GM21723 (cell line): ENCODE measurements around the gene DZIP3.
"Not testable (repeated sequence)": the region's sequence is repeated elsewhere in the genome, so short reads cannot be mapped to it uniquely, and the experiment has no call there.

ENCODE experiments used
- ATAC-seq: cut with Tn5 transposase; IDR thresholded peaks from one replicate; pipeline ENCODE4 v1.9.1; 2021; ENCODE audit warnings: mild to moderate bottlenecking, moderate library complexity; ENCODE audit not compliant: unreplicated experiment

The DZIP3 gene

DNA sequence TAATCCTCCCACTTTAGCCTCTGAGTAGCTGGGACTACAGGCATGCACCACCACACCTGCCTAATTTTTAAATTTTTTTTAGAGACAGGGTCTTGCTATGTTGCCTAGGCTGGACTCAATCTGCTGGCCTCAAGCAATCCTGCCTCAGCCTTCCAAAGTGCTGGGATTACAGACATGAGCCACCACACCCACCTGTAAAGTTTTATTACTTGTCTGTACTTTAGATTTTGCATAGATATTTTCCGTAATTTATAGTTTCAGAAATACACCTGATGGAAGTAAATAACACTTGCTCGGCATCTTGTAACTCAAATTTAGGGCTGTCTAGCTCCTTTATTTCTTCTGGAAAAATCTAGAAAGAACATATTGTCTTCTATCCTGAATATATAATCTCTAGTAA, 5.8 kb downstream of the DZIP3 start:
- no peak for ATAC-seq

DNA sequence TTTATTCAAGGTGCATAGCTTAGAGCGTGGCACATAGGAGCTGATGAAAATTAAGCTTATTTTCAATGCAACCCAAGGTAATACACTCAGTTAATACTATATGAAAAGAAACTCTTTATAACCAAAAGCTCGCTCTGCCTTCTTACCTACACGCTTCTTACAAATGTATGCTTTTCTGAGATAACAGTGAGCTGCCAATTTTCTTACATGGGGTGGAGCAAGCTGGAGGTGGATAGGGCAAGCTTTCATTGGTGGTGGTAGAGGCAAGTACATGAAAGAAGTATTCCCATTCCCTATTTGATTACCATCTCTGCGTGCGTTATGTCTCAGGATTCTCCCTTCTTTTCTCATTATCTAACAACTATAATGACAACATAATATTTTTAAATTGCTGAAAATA, 8.9 kb downstream of the DZIP3 start:
- ATAC-seq: no peak

DNA sequence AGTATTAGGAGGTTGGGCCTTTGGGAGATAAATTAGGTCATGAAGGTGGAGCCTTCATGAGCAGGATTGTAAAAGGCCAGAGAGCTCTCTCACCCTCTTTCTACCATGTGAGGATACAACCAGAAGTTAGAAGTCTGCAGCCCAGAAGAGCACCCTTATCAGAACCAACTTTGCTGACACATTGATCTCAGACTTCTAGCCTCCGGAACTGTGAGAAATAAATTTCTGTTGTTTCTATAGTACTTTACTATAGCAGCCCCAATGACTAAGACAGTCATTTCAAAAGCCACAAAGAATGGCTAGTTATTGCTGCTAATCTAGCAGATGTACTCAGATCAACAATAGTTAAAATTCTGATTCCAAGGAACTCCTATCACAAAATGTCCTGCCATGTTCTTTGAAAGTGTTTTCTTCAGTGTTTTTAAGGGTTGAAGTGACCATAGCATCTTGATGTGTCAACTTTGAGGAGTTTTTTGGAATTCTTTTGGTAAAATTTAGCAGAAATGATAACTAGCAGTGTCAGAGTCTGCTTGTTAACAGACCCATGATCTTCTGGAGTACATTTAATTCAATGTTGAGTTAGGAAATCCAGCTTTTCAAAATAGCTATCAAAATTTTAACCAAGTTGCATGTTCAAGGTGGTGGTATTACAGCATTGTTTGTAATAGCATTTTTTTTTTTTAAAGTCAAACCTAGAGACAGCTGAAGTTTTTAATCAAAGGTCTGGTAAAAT, 10.3 kb downstream of the DZIP3 start:
- ATAC-seq: no peak

DNA sequence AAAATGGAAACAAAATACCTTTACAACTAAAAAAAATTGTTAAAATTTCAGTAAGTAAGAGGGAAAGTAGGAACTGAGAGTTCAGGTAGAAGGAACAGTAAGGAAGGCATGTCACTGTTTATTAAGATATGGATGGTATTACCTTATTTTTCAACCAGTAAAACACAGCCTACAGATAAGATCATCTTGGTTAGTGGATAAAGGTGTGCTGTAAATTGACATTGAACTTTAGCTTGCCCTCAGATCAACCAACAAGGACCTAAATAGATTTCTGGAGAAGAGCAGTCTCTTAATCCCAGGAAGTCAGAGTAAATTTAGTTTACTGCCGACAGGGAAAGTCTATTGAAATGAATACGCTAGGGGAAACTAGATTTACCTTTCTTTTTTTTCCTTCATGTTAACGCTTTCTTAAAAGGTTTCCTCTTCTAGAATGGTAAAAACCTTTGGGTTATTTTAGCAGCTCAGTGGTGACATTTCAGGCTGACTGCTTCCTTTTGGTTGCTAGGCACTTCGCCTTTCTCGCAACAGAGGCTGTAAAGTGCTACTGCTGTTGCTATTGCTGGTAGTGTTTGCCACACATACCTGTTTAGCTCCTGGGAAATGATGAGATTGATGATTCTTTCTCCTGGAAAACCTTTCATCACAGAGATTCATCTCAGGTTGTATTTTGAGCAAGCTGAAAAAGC, 12.9 kb downstream of the DZIP3 start:
- no peak for ATAC-seq

DNA sequence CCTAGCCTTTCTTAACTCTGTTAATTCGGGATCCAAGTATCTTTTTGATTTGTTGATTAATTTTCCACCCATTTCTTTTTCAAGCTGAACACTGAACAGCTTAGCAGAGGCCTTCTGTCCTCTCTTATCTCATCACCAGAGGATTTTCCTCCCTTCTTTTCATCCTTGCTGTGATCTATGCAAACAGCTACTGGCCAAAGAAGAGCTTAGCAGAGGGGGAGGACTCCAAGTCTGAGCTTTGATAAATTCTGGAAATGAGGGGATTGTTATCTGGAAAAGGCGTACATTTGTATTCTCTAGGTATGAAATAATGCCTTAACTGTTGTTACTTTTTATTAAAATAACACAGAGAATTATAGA, 13.4 kb downstream of the DZIP3 start:
- ATAC-seq: no peak

DNA sequence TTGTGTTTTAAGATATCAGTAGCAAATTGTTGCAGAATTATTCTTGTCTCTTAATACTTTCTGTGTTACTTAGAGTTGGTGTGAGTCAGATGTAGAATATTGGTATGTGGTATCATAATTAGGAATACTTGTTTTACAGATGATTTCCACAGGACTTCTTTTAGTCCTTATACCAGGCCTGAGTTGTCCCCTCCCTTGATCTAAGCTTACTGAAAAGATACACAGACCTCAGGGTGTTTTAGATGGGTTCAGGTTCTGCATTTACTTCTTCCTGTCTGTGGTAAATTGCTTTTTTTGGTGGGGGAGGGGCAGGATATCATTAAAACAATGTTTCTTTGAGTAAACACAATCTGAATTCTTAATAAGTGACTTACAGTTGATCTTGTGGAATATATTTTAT, 14.2 kb downstream of the DZIP3 start:
- no peak for ATAC-seq

DNA sequence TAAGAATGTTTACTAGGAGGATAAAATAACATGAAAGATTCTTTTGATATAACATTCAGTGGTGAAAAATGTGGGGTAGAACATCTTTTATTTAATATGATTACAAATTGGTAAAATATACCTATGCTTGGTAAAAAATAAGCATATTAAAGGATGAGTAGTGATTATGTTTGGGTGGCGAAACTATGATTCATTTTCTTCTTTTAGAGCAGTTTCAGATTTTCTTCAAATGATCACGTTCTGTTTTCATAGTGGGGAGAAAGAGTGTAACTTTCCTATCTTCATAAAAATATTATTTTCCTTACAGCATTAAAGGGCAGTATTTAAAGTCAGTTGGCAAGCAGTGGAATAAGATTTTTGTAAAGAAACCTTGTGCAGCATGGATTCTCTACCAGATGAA, 15.5 kb downstream of the DZIP3 start:
- ATAC-seq: no peak

DNA sequence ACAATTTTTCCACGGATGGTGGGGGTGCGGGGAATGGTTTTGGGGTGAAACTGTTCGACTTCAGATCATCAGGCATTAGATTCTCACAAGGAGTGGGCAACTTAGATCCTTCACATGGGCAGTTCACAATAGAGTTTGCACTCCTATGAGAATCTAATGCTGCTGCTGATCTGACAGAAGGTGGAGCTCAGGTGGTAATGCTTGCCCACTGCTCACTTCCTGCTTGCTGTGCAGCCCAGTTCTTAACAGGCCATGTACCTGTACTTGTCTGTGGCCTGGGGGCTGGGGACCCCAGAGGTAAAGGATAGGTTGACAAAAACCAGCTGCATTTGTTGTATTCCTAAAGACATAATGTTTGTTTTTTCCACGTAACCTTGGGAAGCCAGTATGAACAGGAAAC, 16.0 kb downstream of the DZIP3 start:
- ATAC-seq: no peak

DNA sequence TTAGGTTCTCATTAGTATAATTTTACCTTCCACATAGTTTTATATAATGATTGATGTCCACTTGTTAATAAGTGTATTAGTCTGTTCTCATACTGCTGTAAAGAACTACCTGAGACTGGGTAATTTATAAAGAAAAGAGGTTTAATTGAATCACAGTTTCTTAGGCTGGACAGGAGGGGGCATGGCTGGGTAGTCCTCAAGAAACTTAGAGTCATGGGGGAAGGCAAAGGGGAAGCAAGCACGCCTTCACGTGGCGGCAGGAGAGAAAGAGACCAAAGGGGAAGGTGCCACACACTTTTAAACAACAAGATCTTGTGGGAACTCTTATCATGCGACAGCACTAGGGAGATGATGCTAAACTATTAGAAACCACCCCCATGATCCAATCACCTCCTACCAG, 19.2 kb downstream of the DZIP3 start:
- no peak for ATAC-seq

DNA sequence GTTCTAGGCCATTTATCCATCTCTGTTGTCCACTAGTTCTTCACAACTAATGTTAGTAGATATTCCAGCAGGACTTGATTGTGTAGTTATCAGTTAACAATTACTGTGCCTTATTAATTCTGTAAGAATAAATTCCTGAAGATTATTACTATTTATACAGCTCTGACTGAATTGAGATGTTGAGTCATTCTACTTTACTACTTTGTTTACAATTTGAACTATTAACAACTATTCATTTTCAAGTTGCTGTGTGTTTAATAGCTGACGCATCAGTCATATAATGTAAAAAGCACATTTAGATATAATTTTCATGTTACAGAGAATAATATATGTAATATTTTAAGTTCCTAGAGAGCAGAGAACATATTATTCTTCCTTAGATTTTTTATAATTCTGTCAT, 21.1 kb downstream of the DZIP3 start:
- ATAC-seq: no peak

DNA sequence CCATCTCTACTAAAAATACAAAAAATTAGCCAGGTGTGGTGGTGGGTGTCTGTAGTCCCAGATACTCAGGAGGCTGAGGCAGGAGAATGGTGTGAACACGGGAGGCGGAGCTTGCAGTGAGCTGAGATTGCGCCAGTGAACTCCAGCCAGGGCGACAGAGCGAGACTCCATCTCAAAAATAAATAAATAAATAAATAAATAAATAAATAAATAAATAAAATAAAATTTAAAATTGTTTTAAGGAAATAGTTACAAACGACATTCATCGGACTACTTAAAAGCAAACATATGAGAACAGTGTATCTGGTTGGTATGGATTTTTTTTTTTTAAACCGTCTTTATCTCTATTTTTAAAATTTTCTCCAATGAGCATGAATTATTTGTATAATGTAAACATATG, 26.6 kb downstream of the DZIP3 start:
- not testable (repeated sequence) for ATAC-seq

DNA sequence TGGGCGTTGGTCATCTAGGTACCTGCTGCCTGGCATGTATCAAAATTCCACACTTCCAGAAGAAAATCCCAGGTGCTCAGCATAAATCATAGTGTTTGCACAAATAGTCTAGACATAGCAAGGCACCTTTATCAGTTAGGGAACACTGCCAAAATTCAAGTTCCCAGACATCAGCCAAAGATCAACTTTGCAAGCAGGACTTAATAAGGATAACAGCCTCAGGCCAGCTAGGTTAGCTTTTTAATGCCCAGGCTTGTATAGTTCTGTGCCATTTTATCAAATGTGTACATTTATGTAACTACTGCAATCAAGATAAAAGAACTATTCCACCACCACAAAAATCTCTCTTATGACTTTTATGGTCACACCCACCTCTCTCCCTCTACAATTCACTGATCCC, 30.7 kb downstream of the DZIP3 start:
- ATAC-seq: no peak

DNA sequence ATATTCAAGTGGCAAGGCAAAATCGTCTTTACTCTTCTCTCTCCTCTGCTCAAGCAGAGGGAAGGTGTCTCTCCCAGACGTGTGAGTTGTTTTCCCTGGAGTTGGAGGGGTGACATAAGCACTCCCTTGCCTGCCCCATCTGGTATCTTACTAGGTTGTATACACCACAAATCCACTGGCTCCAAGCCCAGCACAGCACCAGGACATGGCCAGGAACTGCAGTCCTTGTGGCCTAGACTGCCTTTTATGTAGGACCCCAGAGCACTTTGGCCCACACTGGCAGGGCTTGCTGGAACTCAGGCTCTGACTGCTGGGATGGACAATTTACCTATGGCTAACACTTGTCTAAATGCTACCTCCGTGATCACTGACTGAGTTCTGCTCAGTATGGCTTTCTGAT, 34.0 kb downstream of the DZIP3 start:
- no peak for ATAC-seq

DNA sequence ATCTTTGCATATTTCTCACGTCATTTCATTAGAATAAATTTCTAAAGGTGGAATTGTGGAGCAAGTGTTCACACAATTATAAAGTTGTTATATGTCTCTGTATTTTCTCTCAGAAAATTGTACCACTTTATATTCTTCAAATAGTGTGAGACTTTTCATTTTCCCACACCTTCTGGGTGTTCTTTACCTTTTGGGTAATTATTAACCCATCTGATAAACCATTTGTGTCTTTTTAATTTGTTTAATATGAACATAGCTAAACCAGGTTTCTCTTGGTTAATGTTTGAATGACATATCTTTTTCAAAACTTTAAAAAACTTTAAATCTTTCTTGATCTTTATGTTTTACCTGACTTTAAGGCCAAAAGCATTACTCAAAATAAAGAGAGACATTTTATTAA, 40.5 kb downstream of the DZIP3 start:
- ATAC-seq: no peak

DNA sequence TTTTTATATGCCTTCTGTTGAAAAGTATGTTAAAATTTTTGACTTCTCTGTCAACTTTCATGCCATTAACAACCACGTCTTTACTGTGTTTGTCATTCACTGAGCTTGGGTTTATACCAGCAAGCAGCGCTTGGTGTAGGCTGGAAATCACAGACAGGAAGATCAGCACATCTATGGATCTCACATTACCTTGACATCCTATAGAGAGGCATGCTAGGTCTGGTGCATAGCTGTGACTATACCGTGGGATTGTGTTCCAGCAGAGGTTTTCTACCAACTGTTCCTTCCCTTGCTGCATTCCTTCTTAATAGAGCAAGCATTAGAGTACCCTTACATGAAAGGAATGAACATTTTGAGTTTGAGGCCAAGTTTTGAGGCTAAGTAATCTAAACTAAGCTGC, 53.0 kb downstream of the DZIP3 start:
- no peak for ATAC-seq

DNA sequence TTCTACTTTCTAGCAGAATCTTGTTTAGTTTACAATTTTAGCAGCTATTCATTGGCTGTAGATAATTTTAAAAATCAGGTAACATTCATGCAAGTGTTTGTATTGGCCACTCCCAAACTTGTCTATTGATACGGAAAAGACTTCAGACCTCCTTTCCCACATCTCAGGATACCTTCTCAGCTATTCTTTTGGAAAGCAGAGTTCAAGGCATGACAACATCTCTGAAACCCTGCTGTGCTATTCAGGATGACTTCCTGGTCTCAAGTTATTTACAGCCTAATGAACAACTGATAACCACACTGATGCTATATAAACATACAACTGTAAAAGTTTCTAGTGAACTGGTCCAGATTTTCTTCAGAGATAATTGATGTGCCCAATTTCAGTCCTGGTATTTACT, 55.8 kb downstream of the DZIP3 start:
- no peak for ATAC-seq

DNA sequence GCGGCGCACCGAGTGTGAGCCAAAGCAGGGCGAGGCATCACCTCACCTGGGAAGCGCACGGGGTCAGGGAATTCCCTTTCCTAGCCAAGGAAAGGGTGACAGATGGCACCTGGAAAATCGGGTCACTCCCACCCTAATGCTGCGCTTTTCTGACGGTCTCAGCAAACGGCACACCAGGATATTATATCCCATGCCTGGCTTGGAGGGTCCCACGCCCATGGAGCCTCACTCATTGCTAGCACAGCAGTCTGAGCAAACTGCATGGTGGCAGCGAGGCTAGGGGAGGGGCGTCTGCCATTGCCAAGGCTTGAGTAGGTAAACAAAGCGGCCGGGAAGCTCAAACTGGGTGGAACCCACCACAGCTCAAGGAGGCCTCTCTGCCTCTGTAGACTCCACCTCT, 66.1 kb downstream of the DZIP3 start:
- not testable (repeated sequence) for ATAC-seq

DNA sequence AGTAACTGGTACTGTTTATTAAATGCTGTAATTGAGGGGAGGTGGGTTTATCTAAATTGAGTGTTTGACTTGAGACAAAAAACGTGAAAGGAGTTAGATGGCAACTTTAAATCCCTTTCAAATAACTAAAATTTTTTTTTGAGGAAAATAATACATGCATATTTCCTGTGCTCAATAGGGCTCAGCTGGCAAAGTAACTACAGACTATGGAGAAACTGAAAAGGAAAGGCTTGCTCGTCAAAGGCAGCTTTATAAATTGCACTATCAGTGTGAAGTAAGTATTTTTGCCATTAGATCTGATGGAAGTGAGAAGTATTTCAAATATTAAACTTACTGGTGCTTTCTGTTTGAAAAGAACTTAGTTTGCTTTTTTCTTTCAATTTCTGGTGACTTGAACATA, 72.2 kb downstream of the DZIP3 start:
- ATAC-seq: no peak

DNA sequence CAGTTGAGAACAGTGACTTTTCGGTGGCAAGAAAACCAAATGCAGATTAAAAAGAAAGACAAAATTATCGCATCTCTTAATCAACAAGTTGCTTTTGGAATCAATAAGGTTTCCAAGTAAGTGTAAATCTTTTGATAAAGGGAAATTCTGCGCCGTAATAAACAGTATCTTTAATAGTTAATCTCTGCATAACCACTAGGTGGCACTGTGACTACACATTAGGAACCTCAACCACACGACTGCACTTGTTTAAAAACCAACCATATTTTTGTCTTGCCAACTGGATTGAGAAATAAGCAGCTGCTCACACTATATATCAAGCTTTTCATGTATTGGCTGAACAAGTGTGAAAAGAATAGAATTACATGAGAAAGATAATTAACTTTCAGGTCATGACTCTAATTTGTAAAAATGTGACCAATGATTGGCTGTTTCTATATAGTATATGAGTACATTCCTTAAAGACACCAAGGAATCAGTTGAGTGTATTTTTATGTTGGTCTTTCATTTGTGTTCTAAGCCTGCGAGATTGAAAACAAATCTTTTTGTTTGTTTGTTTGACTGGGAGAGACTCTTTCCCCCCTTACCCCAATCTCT, 72.7 kb downstream of the DZIP3 start:
- ATAC-seq: peak; percentile 90

DNA sequence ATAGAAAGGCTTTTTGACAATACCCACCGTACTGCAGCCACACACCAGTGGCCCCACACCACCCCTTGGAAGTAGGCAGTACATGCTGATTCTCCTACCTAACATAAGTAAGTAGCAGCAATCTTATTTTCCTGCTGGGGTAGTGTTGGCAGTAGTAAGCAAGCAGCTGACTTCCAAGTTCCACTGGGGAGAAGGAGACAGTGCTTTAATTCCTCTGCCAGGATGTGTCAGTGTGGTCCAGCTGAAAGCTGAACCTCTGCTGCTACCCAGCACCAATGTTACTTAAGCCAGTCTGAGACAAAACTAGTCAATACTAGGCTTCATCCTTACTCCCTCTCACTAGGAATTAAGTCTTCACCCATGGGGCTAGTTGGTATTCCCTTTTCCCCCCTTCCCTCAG, 74.7 kb downstream of the DZIP3 start:
- ATAC-seq: no peak

DNA sequence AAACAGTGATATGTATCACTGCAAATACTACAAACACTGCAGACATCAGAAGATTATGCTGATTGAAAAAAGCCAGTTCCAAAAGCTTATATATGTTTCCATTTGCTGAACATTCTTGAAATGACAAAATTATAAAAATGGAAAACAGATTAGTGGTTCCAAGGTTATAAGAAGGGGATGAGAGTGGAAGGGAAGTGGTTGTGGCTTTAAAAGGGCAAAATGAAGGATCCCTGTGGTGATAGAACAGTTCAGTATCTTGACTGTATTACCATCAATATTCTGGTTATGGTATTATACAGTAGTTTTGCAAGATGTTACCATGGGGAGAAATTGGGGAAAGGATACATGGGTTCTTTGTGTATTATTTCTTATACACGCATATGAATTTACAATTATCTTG, 77.8 kb downstream of the DZIP3 start:
- ATAC-seq: no peak

DNA sequence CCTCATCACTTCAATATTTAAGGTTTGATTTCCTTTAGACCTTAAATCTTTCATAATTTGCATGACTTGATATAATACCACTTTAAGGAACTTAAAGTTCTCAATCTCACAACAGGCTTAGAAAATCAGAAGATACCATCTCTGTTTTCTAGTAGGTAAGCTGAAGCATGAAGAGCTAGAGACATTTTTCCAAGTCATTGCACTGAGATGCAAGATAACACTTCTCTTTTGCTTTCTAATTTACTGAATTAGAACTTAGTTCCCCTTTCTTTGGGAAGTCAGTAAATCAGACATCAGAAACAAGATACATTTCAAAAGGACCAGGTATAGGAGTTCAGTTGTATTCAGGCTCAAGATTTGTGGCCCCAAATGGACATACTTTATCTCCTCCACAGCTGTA, 79.7 kb downstream of the DZIP3 start:
- no peak for ATAC-seq

DNA sequence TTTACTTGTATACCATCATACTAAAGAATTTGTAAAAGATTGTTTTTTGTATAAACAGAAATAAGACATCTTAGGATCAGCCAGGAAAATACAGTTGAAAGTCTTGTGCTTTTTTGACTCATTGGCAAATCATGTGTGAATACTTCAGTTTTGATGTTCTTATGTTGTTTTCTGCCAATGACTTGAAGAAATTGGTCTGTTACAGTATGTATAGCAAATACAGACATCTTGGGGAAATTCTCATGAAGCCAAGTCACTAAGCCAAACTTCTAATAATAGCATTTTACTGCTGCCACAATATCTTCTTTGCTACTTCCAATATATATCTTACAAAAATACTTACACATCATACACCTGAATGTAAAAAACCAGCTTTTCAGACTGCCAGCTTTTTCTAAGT, 83.2 kb downstream of the DZIP3 start:
- ATAC-seq: no peak
